A673 (cell line): ENCODE measurements around the gene USP32. TPM values are rescaled to one million over a fixed set of nuclear protein-coding genes. Genes with fewer than 3 reads are reported as not detected.
"Not testable (repeated sequence)": the region's sequence is repeated elsewhere in the genome, so short reads cannot be mapped to it uniquely, and the experiment has no call there.

Source experiments
- BruUV-seq: library from RNA; stranded (reverse); fragments of 400-500 nt; replicated peaks from 2 replicates; lab custom pipeline; 2021; lab: Mats Ljungman, UMichigan
- CTCF ChIA-PET: fragments of 300-600 bp; sonication (Branson Sonifier 250); formaldehyde crosslinking; loops from one replicate; lab custom pipeline; 2022; ENCODE audit warnings: antibody characterized with exemption; lab: Charles Lee
- POLR2A ChIA-PET: fragments of 300-600 bp; sonication (Branson Sonifier 250); formaldehyde crosslinking; loops from one replicate; lab custom pipeline; 2022; ENCODE audit warnings: antibody characterized with exemption; ENCODE audit not compliant: low non-redundant PET; lab: Charles Lee
- DNase-seq: peaks from one replicate; pipeline ENCODE4 v3.0.0-alpha.2; 2015; ENCODE audit warnings: low spot score
- H3K27ac ChIP-seq: fragments of 200-600 bp; sonication (generic); 2 replicates; pipeline ENCODE4 v1.5.1; 2016; ENCODE audit warnings: mixed run types, low read depth, mild to moderate bottlenecking, mixed read lengths, antibody characterized with exemption, low read length; ENCODE audit not compliant: poor library complexity, severe bottlenecking
- H3K27me3 ChIP-seq: fragments of 200-600 bp; sonication (generic); replicated peaks from 2 replicates; pipeline ENCODE4 v1.6.1; 2017; ENCODE audit warnings: mixed run types, low read depth, mild to moderate bottlenecking, mixed read lengths, antibody characterized with exemption, low read length; ENCODE audit not compliant: insufficient read depth, poor library complexity
- H3K36me3 ChIP-seq: fragments of 200-600 bp; sonication (generic); 2 replicates; pipeline ENCODE4 v1.6.1; 2016; ENCODE audit warnings: mixed run types, mild to moderate bottlenecking, mixed read lengths, antibody characterized with exemption, low read length; ENCODE audit not compliant: insufficient read depth, poor library complexity, severe bottlenecking
- H3K4me1 ChIP-seq: fragments of 200-600 bp; sonication (generic); 2 replicates; pipeline ENCODE4 v1.6.1; 2017; ENCODE audit warnings: mixed run types, mild to moderate bottlenecking, mixed read lengths, antibody characterized with exemption, low read length; ENCODE audit not compliant: insufficient read depth, poor library complexity, severe bottlenecking
- H3K4me3 ChIP-seq: fragments of 200-600 bp; sonication (generic); 2 replicates; pipeline ENCODE4 v1.5.1; 2016; ENCODE audit warnings: low read depth, mixed run types, mild to moderate bottlenecking, mixed read lengths, low read length; ENCODE audit not compliant: poor library complexity, severe bottlenecking
- H3K9me3 ChIP-seq: fragments of 200-600 bp; sonication (generic); 2 replicates; pipeline ENCODE4 v1.6.1; 2016; ENCODE audit warnings: mixed run types, low read depth, mild to moderate bottlenecking, mixed read lengths, antibody characterized with exemption, low read length; ENCODE audit not compliant: poor library complexity, severe bottlenecking
- intact Hi-C: fragments of 100-400 bp; cut with micrococcal nuclease; formaldehyde crosslinking; loops from one replicate; pipeline ENCODE4 v1.10.0; 2022; ENCODE audit not compliant: unreplicated experiment
- total RNA-seq: library from RNA; stranded (reverse); gene quantifications from 2 replicates; pipeline ENCODE4 v1.2.3, GENCODE V29; 2021

Gene USP32
- total RNA-seq, 1 experiment from 2014 or later = 54.8 TPM

DNA sequence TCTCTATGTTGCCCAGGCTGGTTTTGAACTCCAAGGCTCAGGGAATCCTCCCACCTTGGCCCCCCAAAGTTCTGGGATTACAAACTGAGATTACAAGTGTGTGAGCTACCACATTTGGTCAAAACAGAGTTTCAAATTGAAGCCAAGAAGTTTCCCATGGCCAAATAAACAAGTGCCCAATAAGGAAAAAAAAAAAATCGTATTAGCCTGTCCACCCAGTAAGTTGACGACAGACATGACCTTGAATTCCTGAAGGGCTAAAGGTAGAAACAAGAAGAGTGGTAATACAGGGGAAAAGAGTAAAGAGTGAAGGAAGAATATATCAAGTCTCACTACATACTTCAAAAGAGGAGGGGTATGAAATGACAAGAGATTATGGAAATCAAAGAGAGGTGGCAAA lies 176.0 kb downstream of the USP32 start:
- H3K27ac ChIP-seq, POLR2A ChIA-PET, DNase-seq, H3K36me3 ChIP-seq, H3K4me3 ChIP-seq, CTCF ChIA-PET, H3K27me3 ChIP-seq, H3K4me1 ChIP-seq, BruUV-seq, H3K9me3 ChIP-seq, intact Hi-C loops: not testable (repeated sequence)

GRCh38 chr17:60211282-60211681 lies 180.7 kb downstream of the USP32 start:
- BruUV-seq, CTCF ChIA-PET, H3K36me3 ChIP-seq, H3K27me3 ChIP-seq, DNase-seq, H3K4me3 ChIP-seq, POLR2A ChIA-PET, H3K27ac ChIP-seq, intact Hi-C loops, H3K4me1 ChIP-seq, H3K9me3 ChIP-seq: not testable (repeated sequence)

DNA sequence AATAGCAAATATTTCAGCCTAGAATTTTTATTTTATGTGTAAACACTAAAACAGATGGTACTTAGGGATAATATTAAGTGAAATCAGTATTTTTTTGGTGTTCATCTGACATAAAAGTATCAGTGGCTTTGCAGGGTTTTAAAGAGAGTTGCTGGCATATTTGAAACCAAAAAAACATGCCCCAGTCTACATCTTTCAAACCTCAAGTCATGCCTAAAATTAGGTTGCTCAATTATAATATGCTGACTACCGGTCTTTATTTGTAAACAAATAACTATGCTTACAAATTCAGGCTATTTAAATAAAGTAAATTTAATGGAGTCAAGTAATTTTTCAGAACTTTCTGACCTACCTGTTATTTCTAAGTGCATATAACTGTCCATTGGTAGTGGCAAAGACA lies 183.6 kb downstream of the USP32 start:
- H3K27ac ChIP-seq, H3K36me3 ChIP-seq, H3K9me3 ChIP-seq, intact Hi-C loops, BruUV-seq, DNase-seq, H3K4me1 ChIP-seq, H3K4me3 ChIP-seq, CTCF ChIA-PET, POLR2A ChIA-PET, H3K27me3 ChIP-seq: not testable (repeated sequence)

- H3K27me3 ChIP-seq, H3K9me3 ChIP-seq, H3K4me3 ChIP-seq, POLR2A ChIA-PET, CTCF ChIA-PET, H3K27ac ChIP-seq, DNase-seq, BruUV-seq, H3K36me3 ChIP-seq, H3K4me1 ChIP-seq, intact Hi-C loops: not testable (repeated sequence)
Measured at GRCh38 chr17:60205782-60206181, 186.2 kb downstream of the USP32 start.

- H3K27me3 ChIP-seq, DNase-seq, H3K4me3 ChIP-seq, POLR2A ChIA-PET, intact Hi-C loops, H3K9me3 ChIP-seq, H3K4me1 ChIP-seq, CTCF ChIA-PET, BruUV-seq, H3K36me3 ChIP-seq, H3K27ac ChIP-seq: not testable (repeated sequence)
Measured at GRCh38 chr17:60198630-60199029, 193.3 kb downstream of the USP32 start.

DNA sequence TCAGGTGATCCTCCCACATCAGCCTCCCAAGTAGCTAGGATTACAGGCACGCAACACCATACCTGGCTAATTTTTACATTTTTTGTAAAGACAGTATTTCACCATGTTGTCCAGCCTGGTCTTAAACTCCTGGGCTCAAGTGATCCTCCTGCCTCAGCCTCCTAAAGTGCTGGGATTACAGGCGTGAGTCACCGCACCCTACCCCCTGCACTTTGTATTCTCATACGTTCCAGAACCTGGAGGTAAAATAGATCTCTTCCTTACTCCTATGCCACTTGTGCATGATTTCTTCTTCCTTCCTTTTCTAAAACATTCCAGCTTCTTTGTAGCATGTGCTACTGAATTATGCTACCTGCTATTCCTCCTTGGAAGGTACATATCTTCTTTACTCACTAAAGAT lies 197.8 kb downstream of the USP32 start:
- H3K27ac ChIP-seq, intact Hi-C loops, BruUV-seq, H3K9me3 ChIP-seq, H3K36me3 ChIP-seq, H3K4me1 ChIP-seq, H3K27me3 ChIP-seq, DNase-seq, CTCF ChIA-PET, H3K4me3 ChIP-seq, POLR2A ChIA-PET: not testable (repeated sequence)
